C4-2B (cell line): ENCODE data around the gene KLRF1.

Source experiments
- H3K27ac ChIP-seq: fragments of 450-650 bp; 2 replicates; pipeline ENCODE4 v1.5.1; 2017
- ZFX ChIP-seq: fragments of 450-650 bp; IDR thresholded peaks from 2 replicates; pipeline ENCODE4 v1.6.1; 2017
- TF ChIP-seq, protein P1 (sequence below): fragments of 450-650 bp; conservative IDR thresholded peaks from 2 replicates; pipeline ENCODE4 v1.5.1; 2017; ENCODE audit warnings: mild to moderate bottlenecking

The KLRF1 gene

DNA sequence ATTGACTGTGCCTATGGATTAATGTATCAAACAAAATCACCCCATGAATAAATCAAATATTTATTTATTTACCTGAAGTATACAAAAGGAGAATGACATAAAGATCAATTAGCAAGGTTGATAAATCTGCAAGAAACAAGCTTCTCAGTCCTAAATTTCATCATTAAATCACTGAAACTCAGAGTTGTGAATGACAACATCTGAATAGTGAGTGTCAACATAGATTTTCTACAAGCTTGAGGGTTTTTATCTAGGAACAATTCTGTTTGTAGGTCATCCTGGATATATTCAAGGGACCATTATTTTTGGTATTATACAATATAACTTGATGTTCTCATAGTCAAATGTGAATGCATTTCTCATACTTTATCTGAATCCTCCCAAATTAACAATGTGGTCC lies 17.4 kb upstream of the KLRF1 start:
- TF ChIP-seq ZFX = no peak
- TF ChIP-seq, protein P1, sequence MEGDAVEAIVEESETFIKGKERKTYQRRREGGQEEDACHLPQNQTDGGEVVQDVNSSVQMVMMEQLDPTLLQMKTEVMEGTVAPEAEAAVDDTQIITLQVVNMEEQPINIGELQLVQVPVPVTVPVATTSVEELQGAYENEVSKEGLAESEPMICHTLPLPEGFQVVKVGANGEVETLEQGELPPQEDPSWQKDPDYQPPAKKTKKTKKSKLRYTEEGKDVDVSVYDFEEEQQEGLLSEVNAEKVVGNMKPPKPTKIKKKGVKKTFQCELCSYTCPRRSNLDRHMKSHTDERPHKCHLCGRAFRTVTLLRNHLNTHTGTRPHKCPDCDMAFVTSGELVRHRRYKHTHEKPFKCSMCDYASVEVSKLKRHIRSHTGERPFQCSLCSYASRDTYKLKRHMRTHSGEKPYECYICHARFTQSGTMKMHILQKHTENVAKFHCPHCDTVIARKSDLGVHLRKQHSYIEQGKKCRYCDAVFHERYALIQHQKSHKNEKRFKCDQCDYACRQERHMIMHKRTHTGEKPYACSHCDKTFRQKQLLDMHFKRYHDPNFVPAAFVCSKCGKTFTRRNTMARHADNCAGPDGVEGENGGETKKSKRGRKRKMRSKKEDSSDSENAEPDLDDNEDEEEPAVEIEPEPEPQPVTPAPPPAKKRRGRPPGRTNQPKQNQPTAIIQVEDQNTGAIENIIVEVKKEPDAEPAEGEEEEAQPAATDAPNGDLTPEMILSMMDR = no peak
- H3K27ac ChIP-seq = no peak overlapping the region

DNA sequence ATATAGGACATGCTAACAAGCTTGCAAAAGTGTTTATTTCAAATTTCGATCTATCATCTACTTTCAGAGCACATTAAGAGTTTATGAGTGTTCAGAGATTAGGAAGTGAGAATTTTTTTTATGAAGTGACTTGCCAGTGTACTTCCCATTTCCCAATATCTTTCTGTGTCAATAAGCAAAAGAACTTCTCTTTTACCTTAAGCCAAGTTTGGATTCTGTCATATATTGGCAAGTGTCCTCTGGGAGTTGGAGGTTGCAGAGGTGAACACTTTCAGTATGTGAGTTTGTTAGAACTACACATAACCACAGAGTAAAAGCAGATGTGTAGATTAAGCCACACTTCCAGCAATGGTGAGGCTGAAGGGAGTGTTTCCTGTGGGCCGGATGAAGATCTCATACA lies 16.6 kb upstream of the KLRF1 start:
- TF ChIP-seq ZFX = no peak
- TF ChIP-seq, protein P1 = no peak
- no peak overlapping the region for H3K27ac ChIP-seq

DNA sequence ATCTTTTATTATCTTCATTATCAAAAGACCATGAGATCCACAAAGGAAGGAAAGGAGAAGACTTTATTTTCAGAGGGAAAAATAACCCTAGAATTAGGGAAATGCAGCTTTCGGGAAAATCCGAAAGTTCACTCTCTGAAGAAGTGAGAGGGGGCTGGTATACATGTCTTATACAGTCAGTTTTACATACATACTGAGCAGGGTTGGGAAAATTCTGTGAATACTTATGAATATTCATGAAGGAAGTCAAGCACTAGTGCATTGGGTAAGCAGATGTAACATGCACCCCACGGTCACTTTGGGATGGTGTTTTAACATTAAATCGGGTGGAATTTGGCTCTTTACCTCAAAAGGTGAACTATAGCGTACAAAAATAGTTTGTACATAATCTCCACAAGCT lies 15.7 kb upstream of the KLRF1 start:
- TF ChIP-seq, protein P1 = no peak
- TF ChIP-seq ZFX = no peak
- H3K27ac ChIP-seq = no peak overlapping the region

- TF ChIP-seq ZFX = no peak
- TF ChIP-seq, protein P1 = peak; percentile 96
Measured at GRCh38 chr12:9813821-9814798, 13.2 kb upstream of the KLRF1 start.

GRCh38 chr12:9820281-9820930 lies 6.9 kb upstream of the KLRF1 start:
- TF ChIP-seq ZFX = no peak
- TF ChIP-seq, protein P1 = no peak
- H3K27ac ChIP-seq = no peak overlapping the region

More at GRCh38 chr12:9813821-9814798, 13.2 kb upstream of the KLRF1 start:
- no peak overlapping the region for H3K27ac ChIP-seq

GRCh38 chr12:9829483-9829882 lies 2.2 kb downstream of the KLRF1 start:
- no peak overlapping the region for H3K27ac ChIP-seq
- no peak for TF ChIP-seq ZFX
- TF ChIP-seq, protein P1 = no peak

- TF ChIP-seq ZFX = no peak
- TF ChIP-seq, protein P1 = no peak
- H3K27ac ChIP-seq = no peak overlapping the region
Measured at GRCh38 chr12:9829982-9830381, 2.7 kb downstream of the KLRF1 start.
